Endothelial cell of umbilical vein (primary cell): ENCODE results near the gene PDPK1. TPM values are rescaled to one million over a fixed set of nuclear protein-coding genes. Genes with fewer than 3 reads are reported as not detected.

ENCODE experiments used
- BruUV-seq: library from RNA; stranded (reverse); fragments of 400-500 nt; replicated peaks from 2 replicates; lab custom pipeline; 2021; lab: Mats Ljungman, UMichigan
- CTCF ChIA-PET: fragments of 300-600, 350-600 bp; sonication (Branson Sonifier 250); formaldehyde crosslinking; loops from one replicate; lab custom pipeline; 2021; ENCODE audit warnings: antibody characterized with exemption, inconsistent platforms; lab: Charles Lee
- POLR2A ChIA-PET: fragments of 300-600, 350-600 bp; sonication (Branson Sonifier 250); formaldehyde crosslinking; loops from one replicate; lab custom pipeline; 2021; ENCODE audit warnings: antibody characterized with exemption, inconsistent platforms; lab: Charles Lee
- DNase-seq: peaks from one replicate; pipeline ENCODE4 v3.0.0-alpha.2; 2011; ENCODE audit warnings: low read depth, low spot score
- FAIRE-seq: peaks from 2 replicates; lab custom pipeline; 2011; peaks lifted over from hg19 to GRCh38; lab: Jason Lieb, UNC
- H2AFZ ChIP-seq: 2 replicates; pipeline ENCODE4 v1.6.0; 2012; ENCODE audit warnings: low read depth, low read length, control low read depth, inconsistent platforms
- H3K27ac ChIP-seq: 2 replicates; pipeline ENCODE4 v1.5.1; 2011; ENCODE audit warnings: low read depth, mild to moderate bottlenecking, control low read depth, low read length, moderate library complexity; ENCODE audit not compliant: insufficient read depth
- H3K27me3 ChIP-seq, 2 experiments: 2 replicates each; pipeline versions ENCODE4 v1.6.0 to v1.6.1; 2011; ENCODE audit warnings: low read length in 2 of 2, mixed read lengths in 1 of 2; ENCODE audit not compliant: control insufficient read depth in 2 of 2, insufficient read depth in 2 of 2
- H3K36me3 ChIP-seq, 2 experiments: 2 replicates in 1 of 2; 3 replicates in 1 of 2; pipeline ENCODE4 v1.5.1; 2011; ENCODE audit warnings: low read length in 2 of 2, mild to moderate bottlenecking in 1 of 2, moderate library complexity in 1 of 2; ENCODE audit not compliant: control insufficient read depth in 2 of 2, insufficient read depth in 2 of 2; ENCODE audit errors: extremely low read depth in 1 of 2
- H3K4me1 ChIP-seq: 3 replicates; pipeline ENCODE4 v1.5.1; 2011; ENCODE audit warnings: mild to moderate bottlenecking, low read length; ENCODE audit not compliant: control insufficient read depth, insufficient read depth; ENCODE audit errors: extremely low read depth
- H3K4me2 ChIP-seq: 2 replicates; pipeline ENCODE4 v1.6.1; 2011; ENCODE audit warnings: low read length, control low read depth, mixed read lengths; ENCODE audit not compliant: insufficient read depth
- H3K4me3 ChIP-seq, 3 experiments: fragments of 200-600 bp in 1 of 3; sonication (generic), shearing (Covaris generic) in 1 of 3; replicated peaks in 1 of 3; 2 replicates each; pipeline ENCODE4 v1.5.1; 2011 to 2016; ENCODE audit warnings: control low read depth in 3 of 3, low read length in 3 of 3, mild to moderate bottlenecking in 2 of 3, inconsistent platforms in 1 of 3, low read depth in 1 of 3, moderate library complexity in 1 of 3; ENCODE audit not compliant: insufficient read depth in 1 of 3
- H3K79me2 ChIP-seq: 2 replicates; pipeline ENCODE4 v1.6.0; 2012; ENCODE audit warnings: low read length, inconsistent platforms; ENCODE audit not compliant: control insufficient read depth, insufficient read depth
- H3K9ac ChIP-seq: replicated peaks from 2 replicates; pipeline ENCODE3; 2011; ENCODE audit warnings: low read length, control low read depth; ENCODE audit not compliant: insufficient read depth; ENCODE audit errors: extremely low read depth
- H3K9me1 ChIP-seq: replicated peaks from 3 replicates; pipeline ENCODE4 v1.6.0; 2011; ENCODE audit warnings: mild to moderate bottlenecking, low read length; ENCODE audit not compliant: control insufficient read depth, insufficient read depth; ENCODE audit errors: extremely low read depth
- H3K9me3 ChIP-seq: replicated peaks from 2 replicates; pipeline ENCODE4 v1.5.1; 2012; ENCODE audit warnings: low read length, inconsistent platforms; ENCODE audit not compliant: control insufficient read depth, insufficient read depth
- H4K20me1 ChIP-seq: replicated peaks from 2 replicates; pipeline ENCODE3; 2011; ENCODE audit warnings: mild to moderate bottlenecking, low read length; ENCODE audit not compliant: control insufficient read depth, insufficient read depth; ENCODE audit errors: extremely low read depth
- GATA2 ChIP-seq: IDR thresholded peaks from 2 replicates; pipeline ENCODE4 v1.7.0; 2011; ENCODE audit warnings: low read depth, mild to moderate bottlenecking, moderate library complexity, mixed read lengths, low read length; ENCODE audit not compliant: insufficient read length, insufficient read depth
- POLR2A ChIP-seq: IDR thresholded peaks from 2 replicates; pipeline ENCODE4 v1.6.1; 2012; ENCODE audit warnings: low read depth, mild to moderate bottlenecking, control low read depth, low read length
- POLR2AphosphoS5 ChIP-seq: IDR thresholded peaks from 2 replicates; pipeline ENCODE4 v1.6.1; 2012; ENCODE audit warnings: low read depth, mild to moderate bottlenecking, control low read depth, low read length, moderate library complexity; ENCODE audit not compliant: insufficient read depth
- dilution Hi-C: fragments of 300-500 bp; cut with MboI; formaldehyde crosslinking; loops from one replicate; pipeline ENCODE4 v1.15.0; 2019; ENCODE audit warnings: low sequenced_read_pairs; ENCODE audit not compliant: extremely low pct_ligation_motif_present
- intact Hi-C: fragments of 100-400 bp; cut with micrococcal nuclease; formaldehyde crosslinking; loops from one replicate; pipeline ENCODE4 v1.10.0; 2022
- polyA plus RNA-seq, 4 experiments: library from polyadenylated mRNA; depleted of rRNA in 3 of 4; stranded (reverse) in 3 of 4; unstranded in 1 of 4; fragments of >200 nt; gene quantifications; 2 replicates each; pipeline versions ENCODE4 v1.2.1 to v1.2.3, GENCODE V29; 2011 to 2012; ENCODE audit warnings: missing spikeins in 1 of 4
- total RNA-seq: library from RNA; stranded (reverse); gene quantifications from 2 replicates; pipeline ENCODE4 v1.2.3, GENCODE V29; 2021
- TF ChIP-seq, protein P1 (sequence below): IDR thresholded peaks from 2 replicates; pipeline ENCODE4 v1.6.1; 2011; ENCODE audit not compliant: insufficient read depth, insufficient read length

PDPK1 gene
- total and polyA plus RNA-seq, 2 donors (not counting 3 experiments of a cell fraction or from before 2014, with no cell fraction given): 22.4 to 37.3 TPM

GRCh38 chr16:2513405-2514332, 24.2 kb upstream of the PDPK1 start, which contains the start of gene ATP6V0C:
TSS of gene ATP6V0C (plus strand) at chr16:2513952. CDS start at chr16:2514104, 152 bp downstream.
- Histone ChIP-seq H3K9ac (peak within 1 kb of the TSS; percentile 88), H2AFZ (peak within 1 kb of the TSS; percentile 75), H3K4me2 (peak within 1 kb of the TSS; percentile 89), H3K4me3 (peak within 1 kb of the TSS; percentile 52 to 91 (median 73)), H4K20me1 (peaks cover 2% of the 10 kb centered on the region), H3K9me3 (no peaks in the 10 kb centered on the region), H3K36me3 (no peaks in the 10 kb centered on the region), H3K27me3 (no peaks in the 10 kb centered on the region), H3K9me1 (no peaks in the 10 kb centered on the region), H3K4me1 (peaks cover 23% of the 10 kb centered on the region), H3K79me2 (peaks cover 48% of the 10 kb centered on the region), H3K27ac (peak within 1 kb of the TSS; percentile 72)
- DNase-seq: peak; percentile 76
- FAIRE-seq: peak; percentile 77
- dilution Hi-C loops: no loop called here
- no TSS peak for BruUV-seq
- CTCF ChIA-PET: no interaction called here
- POLR2A ChIA-PET: no interaction called here
- peak; percentile 96 for TF ChIP-seq POLR2A
- TF ChIP-seq GATA2: no peak
- TF ChIP-seq, protein P1, sequence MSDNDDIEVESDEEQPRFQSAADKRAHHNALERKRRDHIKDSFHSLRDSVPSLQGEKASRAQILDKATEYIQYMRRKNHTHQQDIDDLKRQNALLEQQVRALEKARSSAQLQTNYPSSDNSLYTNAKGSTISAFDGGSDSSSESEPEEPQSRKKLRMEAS: peak; percentile 79
- TF ChIP-seq POLR2AphosphoS5: peak; percentile 99
- intact Hi-C loops: no loop called here
